Sigmoid colon (tissue), 3 donors: ENCODE data around the gene SELENOM.

Source experiments
- CTCF ChIP-seq, 4 experiments: fragments of 450-650 bp in 3 of 4; fragments of 200-600 bp in 1 of 4; IDR thresholded peaks; one replicate each; pipeline ENCODE4 v1.5.1; 2016 to 2019; ENCODE audit warnings: antibody characterized with exemption in 4 of 4, mild to moderate bottlenecking in 3 of 4, moderate library complexity in 2 of 4
- POLR2A ChIP-seq, 2 donors: fragments of 450-650 bp; IDR thresholded peaks; one replicate each; pipeline ENCODE4 v1.6.1; 2016; ENCODE audit warnings: antibody characterized with exemption in 2 of 2, mild to moderate bottlenecking in 2 of 2, moderate library complexity in 2 of 2

GRCh38 chr22:31136711-31137110 is 29.3 kb upstream of the SELENOM start:
- TF ChIP-seq POLR2A (IDR thresholded peaks at IDR 0.05) (no peak), CTCF (IDR thresholded peaks at IDR 0.05) (no peak)
